NCI-H187 treated with DMSO at 0.1 percent for 48 hours (cell line): Measurements from ENCODE around the gene NRARP.

Experiments
- DNase-seq: peaks from one replicate; lab custom pipeline; 2025; lab: John Stamatoyannopoulos, UW

The NRARP gene

GRCh38 chr9:137321726-137322361 lies 19.8 kb upstream of the NRARP start:
- no peak for DNase-seq

- DNase-seq: no peak
Observed at GRCh38 chr9:137320555-137321384, 18.7 kb upstream of the NRARP start.

DNA sequence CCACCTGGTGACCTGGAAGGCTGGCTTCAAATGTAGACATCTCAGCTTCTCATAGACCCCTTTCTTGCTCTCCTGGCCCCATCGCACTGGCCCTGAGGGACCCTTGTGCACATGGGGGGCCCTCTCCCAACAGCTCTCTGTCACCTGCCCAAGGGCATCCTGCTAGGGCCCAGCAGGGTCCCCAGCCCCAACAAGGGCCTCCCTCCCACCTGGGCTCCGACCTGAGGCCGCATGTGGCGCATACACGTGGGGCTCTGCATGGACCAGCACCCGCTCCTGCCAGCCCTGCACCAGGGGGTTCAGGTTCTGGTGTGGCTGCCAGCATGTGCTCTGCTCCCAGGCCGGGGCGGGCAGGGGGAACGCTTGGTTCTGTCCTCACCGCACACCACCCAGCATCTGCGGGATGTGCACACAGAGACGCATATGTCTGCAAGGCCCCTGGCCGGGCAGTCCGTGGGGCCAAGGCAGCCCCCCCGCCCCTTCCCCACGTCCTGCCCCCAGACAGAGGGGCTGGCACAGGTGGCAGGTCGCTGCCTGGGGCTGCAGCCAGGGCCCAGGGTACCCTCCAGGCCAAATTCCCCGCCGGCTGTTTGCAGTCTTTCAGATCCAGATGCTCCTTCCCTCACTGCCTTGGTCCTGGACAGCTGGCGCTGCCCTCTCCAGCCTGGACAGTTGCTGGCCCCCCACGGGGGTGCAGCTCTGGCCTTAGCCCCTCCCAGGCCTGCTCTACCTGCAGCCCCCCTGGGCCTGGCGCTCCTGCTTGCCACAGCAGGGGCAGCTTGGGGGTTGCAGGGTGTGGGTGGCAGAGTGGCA lies 17.9 kb upstream of the NRARP start:
- no peak for DNase-seq

DNA sequence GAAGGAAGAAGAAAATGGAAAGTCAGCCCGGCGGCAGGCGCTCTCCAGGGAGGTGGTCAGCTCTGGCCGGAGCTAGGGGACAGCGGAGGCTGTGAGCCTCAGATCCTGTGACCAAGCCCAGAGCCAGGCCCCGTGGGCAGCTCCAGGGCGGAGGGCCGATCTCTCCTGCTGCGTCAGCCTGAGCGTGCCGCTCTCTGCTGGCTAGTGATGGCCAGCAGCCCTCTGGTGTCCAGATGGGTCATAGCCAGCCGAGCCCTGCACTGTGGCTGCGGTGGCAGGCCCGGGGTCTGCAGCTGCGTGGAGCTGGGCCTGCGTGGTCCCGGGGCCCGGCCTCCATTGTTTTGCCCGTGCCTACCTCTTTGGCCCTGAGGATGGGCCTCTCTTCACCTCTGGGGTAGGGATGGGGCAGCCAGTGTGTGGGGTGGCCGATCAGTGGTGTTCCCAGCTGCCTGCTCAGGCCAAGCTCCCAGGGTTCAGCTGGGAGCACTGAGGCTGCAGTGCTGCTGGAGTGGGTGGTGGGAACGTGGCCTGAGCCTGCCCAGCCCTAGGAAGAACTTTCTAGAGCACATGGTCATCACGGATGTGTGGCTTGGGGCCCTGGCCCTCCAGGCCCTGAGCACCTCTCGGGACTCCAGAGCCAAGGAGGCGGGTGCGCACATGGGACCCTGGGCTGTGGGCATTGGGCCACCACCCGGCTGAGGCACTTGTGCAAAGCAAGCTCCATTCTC lies 17.1 kb upstream of the NRARP start:
- no peak for DNase-seq

GRCh38 chr9:137318602-137319001 lies 16.5 kb upstream of the NRARP start:
- no peak for DNase-seq

DNA sequence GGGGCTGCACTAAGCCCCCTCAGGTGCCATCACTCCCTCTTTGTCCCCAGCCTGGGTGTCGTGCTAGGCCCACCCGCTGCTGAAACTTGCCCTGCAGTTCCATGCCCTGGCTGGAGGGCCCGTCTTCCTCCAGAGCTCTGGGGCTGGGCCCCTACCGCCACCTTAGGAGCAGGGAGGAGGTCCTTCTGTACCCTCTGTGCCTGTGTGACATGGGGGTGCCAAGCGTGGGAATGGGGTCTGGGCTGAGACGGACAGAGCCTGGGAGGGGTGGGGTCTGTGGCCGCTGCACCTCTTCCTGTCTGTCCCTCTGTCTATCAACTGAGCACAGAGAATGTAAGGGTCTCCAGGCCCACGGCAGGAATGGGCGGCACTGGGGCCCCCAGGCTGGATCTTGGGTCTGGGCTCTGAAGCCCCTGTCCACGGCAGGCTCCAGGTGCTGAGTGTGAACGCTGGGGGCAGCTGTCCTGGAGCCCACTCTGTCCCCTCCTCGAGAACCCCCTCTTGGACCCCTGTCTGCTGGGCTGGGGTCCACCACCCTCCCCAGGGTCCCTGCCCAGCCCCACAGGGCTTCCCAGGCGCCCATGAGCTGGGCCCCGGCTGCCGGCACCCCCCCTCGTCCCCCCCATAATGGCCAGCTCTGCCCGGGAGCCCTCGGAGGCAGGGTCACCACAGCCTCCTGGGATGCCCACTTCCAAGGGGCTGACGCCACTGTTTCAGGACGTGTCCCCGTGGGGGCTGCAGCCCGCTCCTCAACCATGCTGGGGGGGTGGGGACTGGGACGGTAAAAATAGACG lies 15.8 kb upstream of the NRARP start:
- DNase-seq: no peak

GRCh38 chr9:137317021-137317717 lies 15.1 kb upstream of the NRARP start:
- DNase-seq: no peak

DNA sequence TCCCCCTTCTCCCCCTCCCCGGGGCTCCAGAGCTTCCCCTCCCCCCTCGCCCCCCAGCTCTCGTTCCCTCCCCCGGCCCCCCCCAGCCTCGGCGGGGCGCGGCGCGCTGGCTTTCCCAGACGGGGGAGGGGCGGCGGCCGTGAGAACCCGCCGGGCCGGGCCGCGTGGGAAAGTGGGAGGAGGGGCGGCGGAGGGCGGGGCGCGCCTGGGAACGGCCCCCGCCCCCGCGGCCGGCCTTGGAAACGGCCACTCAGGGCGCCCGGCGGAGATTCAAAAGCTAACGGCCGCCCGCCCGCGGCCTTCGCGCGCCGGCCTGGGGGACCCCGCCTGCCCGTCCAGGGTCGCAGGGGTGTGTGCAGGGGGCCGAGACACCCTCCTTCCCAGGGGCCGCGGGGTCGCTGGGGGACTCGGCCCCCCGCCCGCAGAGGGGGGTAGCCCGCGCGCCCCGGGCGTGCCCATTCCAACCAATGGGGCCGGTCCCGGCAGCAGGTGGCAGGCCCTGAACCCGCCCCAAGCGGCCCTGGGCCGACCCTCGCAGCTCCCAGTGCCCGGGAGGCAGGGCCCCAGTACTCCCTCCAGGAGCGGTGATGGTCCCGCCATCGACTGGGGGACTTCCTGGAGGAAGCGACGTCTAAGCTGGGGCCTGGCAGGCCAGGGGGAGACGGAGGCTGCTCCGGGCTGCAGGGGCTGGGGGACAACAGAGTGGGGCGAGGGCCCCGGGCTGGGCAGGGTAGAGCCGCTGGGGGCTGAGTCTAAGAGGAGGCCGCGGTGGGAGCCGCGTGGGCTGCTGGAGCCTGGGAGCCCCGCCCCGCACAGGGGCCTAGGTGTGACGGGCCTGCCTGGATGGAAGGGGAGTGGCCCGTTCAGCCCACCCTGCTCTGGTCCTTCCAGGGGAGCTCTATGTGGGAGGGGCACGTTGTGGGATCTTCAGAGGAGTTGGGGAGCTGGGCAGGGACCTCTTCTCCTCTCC lies 14.2 kb upstream of the NRARP start:
- DNase-seq: no peak

GRCh38 chr9:137315581-137316011 lies 13.5 kb upstream of the NRARP start:
- DNase-seq: no peak

- DNase-seq: no peak
Observed at GRCh38 chr9:137314561-137315560, 12.8 kb upstream of the NRARP start.

- DNase-seq: no peak
Observed at GRCh38 chr9:137313956-137314560, 12.0 kb upstream of the NRARP start.

DNA sequence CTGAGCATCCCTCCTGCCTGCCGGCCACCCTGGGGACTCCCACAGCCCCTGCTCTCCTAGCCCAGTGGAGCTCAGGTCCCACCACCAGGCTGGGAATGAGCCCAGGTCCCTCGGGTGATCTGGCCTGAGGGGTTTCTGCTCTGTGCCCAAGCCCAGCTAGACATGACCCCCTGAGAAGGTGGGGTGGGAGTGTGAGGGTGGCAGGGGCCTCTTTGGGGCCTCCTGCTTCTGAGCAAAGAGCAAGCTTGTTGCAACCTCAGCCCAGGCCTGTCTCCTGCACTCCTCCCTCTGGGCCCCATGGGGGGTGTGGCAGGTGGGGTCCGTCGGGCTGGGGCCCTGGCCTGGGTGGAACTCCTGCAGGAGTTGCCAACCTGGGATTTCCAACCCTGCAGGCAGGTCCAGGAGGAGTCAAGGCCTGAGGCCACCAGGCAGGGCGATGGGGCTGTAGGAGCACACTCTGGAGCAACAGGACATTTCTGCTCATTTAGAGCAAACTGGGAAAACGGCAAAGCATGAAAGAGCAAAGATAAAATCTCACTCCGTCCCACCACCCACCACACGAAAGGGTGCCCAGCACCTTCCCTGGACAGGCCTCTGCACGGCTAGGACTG lies 11.4 kb upstream of the NRARP start:
- DNase-seq: no peak

DNA sequence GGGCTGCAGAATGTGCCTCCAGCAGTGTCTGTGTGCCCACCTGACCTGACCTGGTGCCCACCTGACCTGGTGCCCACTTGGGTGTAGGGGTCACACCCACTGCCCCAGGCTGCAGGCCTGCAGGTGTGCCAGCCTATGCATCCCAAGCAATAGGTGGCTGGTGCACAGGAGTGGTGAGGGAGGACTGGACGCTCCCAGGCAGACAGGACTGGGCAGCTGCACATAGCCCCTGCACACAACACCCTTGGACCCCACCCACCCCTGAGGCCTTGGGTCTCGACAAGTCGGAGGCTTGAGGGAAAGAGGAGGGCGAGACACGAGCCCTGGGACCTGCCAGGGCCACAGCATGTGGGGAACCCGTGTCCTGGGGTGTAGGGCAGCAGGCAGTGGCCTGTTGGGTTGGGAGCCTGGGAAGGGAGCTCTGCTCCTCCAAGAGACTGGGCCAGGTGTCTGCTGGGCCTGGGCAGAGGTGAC lies 10.8 kb upstream of the NRARP start:
- no peak for DNase-seq

DNA sequence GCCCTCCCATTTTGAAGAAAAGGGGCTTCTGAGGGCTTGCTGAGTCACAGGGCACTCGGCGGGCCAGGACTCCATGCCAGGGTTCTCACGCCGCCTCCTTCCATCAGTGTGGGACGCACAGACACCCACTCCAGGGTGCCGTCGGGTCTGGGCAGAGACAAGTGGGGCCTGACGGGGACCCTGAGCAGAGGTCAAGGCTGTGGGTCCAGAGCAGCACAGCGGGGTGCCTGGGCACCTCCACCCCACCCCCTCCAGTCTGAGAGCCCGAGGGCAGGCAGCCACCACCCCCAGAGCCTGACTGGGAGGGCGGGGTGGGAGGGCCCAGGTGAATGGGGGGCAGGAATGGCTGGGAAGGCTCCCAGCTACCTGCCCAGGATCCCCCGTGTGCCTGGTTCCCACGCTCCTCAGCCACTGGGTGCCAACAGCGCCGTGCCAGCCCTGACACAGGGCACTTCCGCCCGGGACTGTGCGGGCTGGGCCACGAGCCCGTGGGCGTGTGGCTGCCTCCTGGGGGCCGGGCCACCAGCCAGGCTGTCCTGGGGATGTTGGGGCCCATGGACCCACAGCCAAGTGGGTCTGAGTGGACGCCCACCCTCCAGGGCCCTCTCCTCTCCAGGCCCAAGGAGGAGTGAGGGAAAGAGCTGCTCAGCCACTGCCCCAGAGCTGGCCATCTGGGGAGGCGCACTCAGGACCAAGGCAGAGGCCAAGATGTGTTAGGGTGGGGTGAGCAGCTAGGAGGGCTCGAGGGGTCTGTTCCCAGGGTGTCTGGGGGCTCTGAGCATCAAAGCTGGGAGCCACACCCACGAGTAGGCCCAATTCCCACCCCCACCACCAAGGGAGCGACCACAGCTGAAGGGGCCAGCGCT lies 10.1 kb upstream of the NRARP start:
- no peak for DNase-seq

DNA sequence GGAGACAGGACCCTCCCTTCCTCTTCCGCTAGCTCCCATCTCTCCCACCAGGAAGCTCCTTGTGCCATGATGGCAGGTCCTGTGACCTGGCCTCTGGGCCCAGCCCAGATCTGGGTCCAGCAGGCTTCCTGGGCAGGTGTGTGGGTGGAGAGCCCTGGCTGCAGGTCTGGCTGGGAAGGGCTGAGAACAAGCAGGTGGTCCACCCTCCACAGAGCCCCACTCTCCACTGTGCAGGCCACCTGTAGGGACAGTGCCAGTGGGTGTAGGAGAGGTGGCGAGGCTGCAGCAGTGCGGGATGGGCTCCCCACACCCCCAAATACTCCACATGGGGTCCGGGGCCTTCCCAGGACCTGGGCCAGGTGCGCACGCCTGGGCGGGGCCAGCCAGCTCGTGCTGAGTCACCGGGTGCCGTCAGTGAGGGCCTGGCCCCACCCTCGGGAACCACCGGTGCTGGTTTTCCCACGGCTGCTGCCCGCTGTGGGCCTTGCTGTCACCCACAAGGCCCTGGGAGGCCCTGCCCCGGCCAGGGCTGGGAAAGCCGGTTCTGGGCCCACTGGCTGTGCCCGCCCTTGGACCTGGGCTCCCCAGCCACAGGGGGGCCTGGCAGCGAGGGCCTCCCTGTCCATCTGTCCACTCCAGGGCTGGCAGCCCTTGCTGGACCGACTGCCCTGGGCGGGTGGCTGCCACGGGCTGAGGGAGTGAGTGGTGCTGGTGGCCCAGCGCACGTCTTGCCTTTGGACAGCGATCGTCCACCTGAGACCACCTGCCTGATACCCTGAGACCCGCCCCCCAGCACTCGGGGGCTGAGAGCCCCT lies 9.3 kb upstream of the NRARP start:
- DNase-seq: no peak
